ENCODE data around the gene KRTAP9-2. TPM values are rescaled to one million over a fixed set of nuclear protein-coding genes. Genes with fewer than 3 reads are reported as not detected.

Gene KRTAP9-2
- total and polyA plus RNA-seq, 2 donors (not counting 3 experiments of a cell fraction or from before 2014, with no cell fraction given), result not detected

GRCh38 chr17:41215681-41216080 is 10.8 kb upstream of the KRTAP9-2 start:
- intact Hi-C loops (cut with micrococcal nuclease), result no loop called here
- H3K4me1 ChIP-seq (ENCODE audit: control insufficient read depth, extremely low read depth, insufficient read depth, low read length), result no peaks in the 10 kb centered on the region
- no peaks in the 10 kb centered on the region for H4K20me1 ChIP-seq (replicated peaks; ENCODE audit: control insufficient read depth, extremely low read depth, insufficient read depth, low read length)
- no peak overlapping the region for H3K4me3 ChIP-seq (replicated peaks in 1 of 3; ENCODE audit: insufficient read depth in 1 of 3, low read depth in 1 of 3, low read length in 3 of 3)
- no peaks in the 10 kb centered on the region for H3K79me2 ChIP-seq (ENCODE audit: control insufficient read depth, insufficient read depth, low read length)
- no peaks in the 10 kb centered on the region for H3K9me3 ChIP-seq (replicated peaks; ENCODE audit: control insufficient read depth, insufficient read depth, low read length)
- CTCF ChIA-PET, result no interaction called here
- H3K27ac ChIP-seq (ENCODE audit: insufficient read depth, low read depth, low read length), result no peak overlapping the region
- FAIRE-seq, result no peak
- H3K9ac ChIP-seq (replicated peaks; ENCODE audit: extremely low read depth, insufficient read depth, low read length), result no peak overlapping the region
- TF ChIP-seq POLR2A (IDR thresholded peaks at IDR 0.05; ENCODE audit: low read depth, low read length) (no peak), FOS (IDR thresholded peaks at IDR 0.05; ENCODE audit: borderline replicate concordance, insufficient read depth, low read length) (no peak), EZH2 (IDR thresholded peaks at IDR 0.05; ENCODE audit: borderline replicate concordance, low read depth, low read length, severe bottlenecking) (no peak), JUN (IDR thresholded peaks at IDR 0.05; ENCODE audit: borderline replicate concordance, insufficient read depth, insufficient read length, low read depth) (no peak), CTCF (IDR thresholded peaks at IDR 0.05; ENCODE audit: extremely low read depth in 1 of 2, insufficient read depth in 1 of 2, low read depth in 1 of 2, low read length in 2 of 2) (no peak), GATA2 (IDR thresholded peaks at IDR 0.05; ENCODE audit: insufficient read depth, insufficient read length, low read depth, low read length) (no peak), POLR2AphosphoS5 (IDR thresholded peaks at IDR 0.05; ENCODE audit: insufficient read depth, low read depth, low read length) (no peak), MAX (IDR thresholded peaks at IDR 0.05; ENCODE audit: insufficient read depth, insufficient read length) (no peak), MYC (IDR thresholded peaks at IDR 0.05; ENCODE audit: low read depth, low read length) (no peak)
- H2AFZ ChIP-seq (ENCODE audit: low read depth, low read length), result no peak overlapping the region
- DNase-seq (ENCODE audit: low read depth, low spot score), result no peak
- POLR2A ChIA-PET, result no interaction called here
- H3K36me3 ChIP-seq (ENCODE audit: control insufficient read depth in 2 of 2, extremely low read depth in 1 of 2, insufficient read depth in 2 of 2, low read length in 2 of 2), result no peaks in the 10 kb centered on the region
- no peaks in the 10 kb centered on the region for H3K9me1 ChIP-seq (replicated peaks; ENCODE audit: control insufficient read depth, extremely low read depth, insufficient read depth, low read length)
- dilution Hi-C loops (cut with MboI; ENCODE audit: extremely low pct_ligation_motif_present, low sequenced_read_pairs), result no loop called here
- no peaks in the 10 kb centered on the region for H3K27me3 ChIP-seq (ENCODE audit: control insufficient read depth in 2 of 2, insufficient read depth in 2 of 2, low read length in 2 of 2)
- H3K4me2 ChIP-seq (ENCODE audit: insufficient read depth, low read length), result no peak overlapping the region
- no TSS peak for BruUV-seq (replicated peaks)
